ENCODE measurements around the gene HOXC11. TPM values are rescaled to one million over a fixed set of nuclear protein-coding genes. Genes with fewer than 3 reads are reported as not detected.
A peak's percentile ranks its signal among the peaks of the same experiment; 100 is the strongest.

The HOXC11 gene
- total RNA-seq, 2 experiments from 2014 or later: not detected

DNA sequence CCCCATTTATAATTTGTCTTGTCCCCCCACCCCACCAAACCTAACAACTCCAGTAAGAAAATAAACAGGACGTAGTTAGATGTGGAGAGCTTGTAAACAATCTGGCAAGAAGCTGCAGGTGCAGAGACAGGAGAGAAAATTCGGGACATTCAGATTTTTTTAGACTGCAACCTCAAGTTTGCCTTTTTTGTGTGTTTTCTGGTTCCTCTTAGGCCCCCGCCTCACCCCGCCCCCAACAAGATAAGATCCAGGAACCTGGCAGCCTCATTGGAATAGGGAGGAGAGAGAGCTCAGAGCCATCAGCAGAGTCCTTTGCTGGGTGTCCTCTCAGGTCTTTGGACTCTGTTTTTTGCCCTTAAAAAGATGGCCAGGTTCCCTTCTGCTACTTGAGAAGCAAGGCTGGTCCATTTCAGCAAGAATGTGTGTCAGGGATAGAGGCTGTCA is 14.9 kb downstream of the HOXC11 start:
- POLR2A ChIA-PET: no interaction called here

DNA sequence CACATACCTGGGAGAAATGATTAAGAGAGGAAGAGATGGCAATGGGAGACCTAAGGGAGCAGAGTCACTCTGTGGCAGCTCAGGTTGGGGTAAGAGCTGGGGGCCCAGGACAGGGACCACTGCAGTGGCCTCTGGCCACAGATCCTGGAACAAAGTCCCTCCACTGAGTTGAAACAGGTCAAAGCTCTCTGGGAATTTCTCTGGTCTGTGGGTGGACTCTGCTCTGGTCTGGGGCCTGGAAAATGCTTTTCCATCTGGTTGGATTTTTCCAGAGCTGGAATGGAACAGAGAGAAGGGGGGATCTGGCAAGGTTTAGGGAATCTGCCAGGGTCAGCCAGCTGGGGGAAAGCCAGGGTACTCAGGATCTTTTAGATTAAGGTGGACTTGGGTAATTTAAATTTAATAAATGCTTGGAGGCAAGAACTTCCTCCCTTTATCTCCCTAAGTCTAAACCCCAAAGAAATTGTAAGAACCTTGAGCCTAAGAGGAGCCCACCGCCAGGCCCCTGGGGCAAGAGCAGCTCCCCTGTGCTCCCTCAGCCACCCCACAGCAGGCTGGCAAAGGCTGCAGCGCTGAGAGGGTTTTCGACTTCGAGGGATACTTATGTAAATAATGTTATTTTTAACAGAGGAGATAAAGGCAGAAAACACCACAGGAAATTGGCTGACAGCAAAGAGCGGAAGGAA is 15.8 kb downstream of the HOXC11 start:
- H3K9me3 Mint-ChIP-seq: no peaks in the 10 kb centered on the region
- H3K4me1 Mint-ChIP-seq (ENCODE audit: low read depth): peaks cover 33% of the 10 kb centered on the region
- intact Hi-C loops (cut with micrococcal nuclease): loop anchor here (2.0 to 5.0 kb wide), 2 partner anchors 14 to 36 kb away; partner anchors contain the start of genes HOTAIR and HOXC12
- DNase-seq: no peak
- ChIA-PET CTCF (interaction anchor here (0.6 to 5.8 kb wide), 11 partner anchors 8 to 242 kb away, joined by 3 to 46 read pairs (median 4); partner anchors contain the start of gene HOXC8), POLR2A (no interaction called here)
- peaks cover 88% of the 10 kb centered on the region for H3K27me3 Mint-ChIP-seq
- no peaks in the 10 kb centered on the region for H3K36me3 Mint-ChIP-seq
- H3K4me3 Mint-ChIP-seq: no peak overlapping the region
- no peak overlapping the region for H3K27ac Mint-ChIP-seq

More for the DNA sequence above, 14.9 kb downstream of the HOXC11 start:
- intact Hi-C loops (cut with micrococcal nuclease): loop anchor here (2.0 to 5.0 kb wide), 2 partner anchors 13 to 36 kb away; partner anchors contain the start of genes HOTAIR and HOXC12
- Mint-ChIP-seq H3K4me1 (ENCODE audit: low read depth) (peaks cover 30% of the 10 kb centered on the region), H3K36me3 (no peaks in the 10 kb centered on the region), H3K4me3 (no peak overlapping the region), H3K27ac (no peak overlapping the region), H3K27me3 (peaks cover 88% of the 10 kb centered on the region), H3K9me3 (no peaks in the 10 kb centered on the region)
- CTCF ChIA-PET: interaction anchor here (0.6 to 5.8 kb wide), 15 partner anchors 11 to 241 kb away, joined by 3 to 46 read pairs (median 4); partner anchors contain the start of gene HOXC8
- no peak for DNase-seq

DNA sequence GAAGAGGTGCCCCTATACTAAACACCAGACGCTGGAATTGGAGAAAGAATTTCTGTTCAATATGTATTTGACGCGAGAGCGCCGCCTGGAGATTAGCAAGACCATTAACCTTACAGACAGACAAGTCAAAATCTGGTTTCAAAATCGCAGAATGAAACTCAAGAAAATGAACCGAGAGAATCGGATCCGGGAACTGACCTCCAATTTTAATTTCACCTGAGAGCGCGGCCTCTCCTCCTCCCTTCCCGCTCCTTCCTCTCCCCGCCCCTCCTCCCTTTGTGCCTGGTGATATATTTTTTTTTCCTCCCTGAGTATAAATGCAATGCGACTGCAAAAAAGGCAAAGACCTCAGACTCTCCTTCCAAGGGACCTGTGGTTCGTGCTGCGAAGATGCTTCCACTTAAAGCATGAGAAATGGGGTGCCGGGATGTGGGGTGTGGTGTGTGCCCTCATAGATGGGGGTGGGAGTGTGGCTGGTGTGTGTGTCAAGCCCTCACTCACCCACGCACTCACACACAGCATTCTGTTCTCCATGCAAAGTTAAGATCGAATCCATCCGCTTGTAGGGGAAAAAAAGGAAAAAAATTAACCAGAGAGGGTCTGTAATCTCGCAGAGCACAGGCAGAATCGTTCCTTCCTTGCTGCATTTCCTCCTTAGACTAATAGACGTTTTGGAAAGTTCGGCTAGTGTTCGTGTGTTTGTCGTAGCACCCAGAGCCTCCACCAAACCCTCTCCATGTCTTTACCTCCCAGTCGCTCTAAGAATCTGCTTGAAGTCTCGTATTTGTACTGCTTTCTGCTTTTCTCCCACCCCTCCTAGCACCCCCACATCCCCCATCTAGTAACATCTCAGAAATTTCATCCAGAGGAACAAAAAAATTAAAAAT is 16.5 kb downstream of the HOXC11 start:
- no peaks in the 10 kb centered on the region for H3K9me3 Mint-ChIP-seq
- H3K27ac Mint-ChIP-seq: no peak overlapping the region
- peaks cover 89% of the 10 kb centered on the region for H3K27me3 Mint-ChIP-seq
- H3K4me1 Mint-ChIP-seq (ENCODE audit: low read depth): peaks cover 39% of the 10 kb centered on the region
- DNase-seq: peak; percentile 53
- ChIA-PET POLR2A (no interaction called here), CTCF (interaction anchor here (2.5 to 5.8 kb wide), 4 partner anchors 17 to 243 kb away, joined by 6 to 46 read pairs (median 12); no protein-coding TSS in a partner anchor)
- intact Hi-C loops (cut with micrococcal nuclease): loop anchor here (2.0 to 5.0 kb wide), 3 partner anchors 15 to 63 kb away; partner anchors contain the start of genes HOTAIR, HOXC12 and HOXC4
- H3K4me3 Mint-ChIP-seq: no peak overlapping the region
- H3K36me3 Mint-ChIP-seq: peaks cover 2% of the 10 kb centered on the region

DNA sequence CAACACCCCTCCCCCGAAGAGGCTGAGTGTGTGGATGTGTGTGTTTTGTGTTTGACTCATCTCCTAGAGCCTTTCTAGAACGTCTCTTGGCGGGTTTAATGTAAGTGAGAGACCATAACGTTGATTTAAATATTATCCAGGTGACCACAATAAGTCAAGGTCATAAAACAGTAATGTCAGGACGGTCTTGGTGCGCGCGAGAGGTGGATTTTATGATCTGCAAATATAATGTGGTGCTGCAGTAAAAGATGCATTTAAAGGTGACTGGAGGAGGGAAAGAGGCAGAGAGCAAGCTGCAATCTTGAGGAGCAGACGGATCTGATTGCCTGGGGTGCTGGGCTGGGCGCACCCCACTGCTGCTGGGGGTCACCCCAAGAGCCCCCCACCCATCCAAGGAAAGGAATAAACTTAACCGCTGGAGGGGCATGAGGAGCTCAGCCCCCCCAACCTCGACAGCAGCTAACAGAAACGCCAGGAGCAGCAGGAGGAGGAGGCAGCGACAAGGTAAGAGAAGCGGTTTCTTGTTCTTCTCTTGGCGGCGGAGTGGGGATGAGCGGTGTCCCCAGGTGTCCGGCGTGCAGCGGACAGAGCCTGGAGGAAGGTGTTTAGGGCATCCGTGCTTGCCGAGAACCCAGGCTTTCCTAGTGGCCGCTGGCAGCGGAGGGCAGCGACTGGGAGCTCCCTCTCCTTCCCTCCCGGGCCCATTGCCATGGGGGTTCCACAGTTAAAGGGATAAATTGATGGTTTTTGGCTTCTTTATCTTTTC is 17.6 kb downstream of the HOXC11 start:
- CTCF ChIA-PET: interaction anchor here (0.8 to 3.0 kb wide), 8 partner anchors 16 to 403 kb away, joined by 3 to 14 read pairs (median 4); no protein-coding TSS in a partner anchor
- H3K36me3 Mint-ChIP-seq: peaks cover 2% of the 10 kb centered on the region
- intact Hi-C loops (cut with micrococcal nuclease): loop anchor here (5.0 kb wide), 1 partner anchor 62 kb away; the partner anchor contains the start of gene HOXC4

DNA sequence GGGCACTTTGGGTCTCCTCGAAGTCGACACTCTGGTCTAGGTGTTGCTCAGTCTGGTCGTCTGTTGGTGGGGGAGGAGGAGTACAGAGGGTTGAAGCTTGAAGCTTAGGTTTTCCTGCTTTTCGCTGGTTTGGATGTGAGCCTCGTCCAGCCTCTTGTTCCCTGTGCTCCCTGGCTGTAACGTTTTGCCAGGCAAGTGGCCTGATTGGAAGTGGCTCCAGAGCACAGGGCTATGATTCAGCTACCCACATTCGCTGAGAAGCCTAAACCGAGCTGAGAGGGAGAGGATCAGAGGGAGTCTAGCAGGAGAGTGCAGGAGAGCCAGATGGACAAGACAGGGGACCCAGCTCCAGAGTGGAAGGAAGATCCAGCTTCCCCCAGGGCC is 18.1 kb downstream of the HOXC11 start:
- Mint-ChIP-seq H3K4me1 (ENCODE audit: low read depth) (peaks cover 42% of the 10 kb centered on the region), H3K27me3 (peaks cover 90% of the 10 kb centered on the region), H3K4me3 (no peak overlapping the region), H3K36me3 (peaks cover 2% of the 10 kb centered on the region), H3K27ac (no peak overlapping the region), H3K9me3 (no peaks in the 10 kb centered on the region)
- no peak for DNase-seq
- ChIA-PET CTCF (interaction anchor here (0.8 to 3.0 kb wide), 8 partner anchors 15 to 402 kb away, joined by 3 to 14 read pairs (median 4); no protein-coding TSS in a partner anchor), POLR2A (no interaction called here)
- intact Hi-C loops (cut with micrococcal nuclease): loop anchor here (5.0 kb wide), 1 partner anchor 61 kb away; the partner anchor contains the start of gene HOXC4

More for the DNA sequence above, 17.6 kb downstream of the HOXC11 start:
- no peak overlapping the region for H3K27ac Mint-ChIP-seq
- H3K4me3 Mint-ChIP-seq: no peak overlapping the region
- H3K9me3 Mint-ChIP-seq: no peaks in the 10 kb centered on the region
- POLR2A ChIA-PET: interaction anchor here (0.6 kb wide), 1 partner anchor 43 kb away, joined by 4 read pairs; no protein-coding TSS in a partner anchor
- H3K4me1 Mint-ChIP-seq (ENCODE audit: low read depth): peaks cover 40% of the 10 kb centered on the region
- peaks cover 89% of the 10 kb centered on the region for H3K27me3 Mint-ChIP-seq
- DNase-seq: no peak

DNA sequence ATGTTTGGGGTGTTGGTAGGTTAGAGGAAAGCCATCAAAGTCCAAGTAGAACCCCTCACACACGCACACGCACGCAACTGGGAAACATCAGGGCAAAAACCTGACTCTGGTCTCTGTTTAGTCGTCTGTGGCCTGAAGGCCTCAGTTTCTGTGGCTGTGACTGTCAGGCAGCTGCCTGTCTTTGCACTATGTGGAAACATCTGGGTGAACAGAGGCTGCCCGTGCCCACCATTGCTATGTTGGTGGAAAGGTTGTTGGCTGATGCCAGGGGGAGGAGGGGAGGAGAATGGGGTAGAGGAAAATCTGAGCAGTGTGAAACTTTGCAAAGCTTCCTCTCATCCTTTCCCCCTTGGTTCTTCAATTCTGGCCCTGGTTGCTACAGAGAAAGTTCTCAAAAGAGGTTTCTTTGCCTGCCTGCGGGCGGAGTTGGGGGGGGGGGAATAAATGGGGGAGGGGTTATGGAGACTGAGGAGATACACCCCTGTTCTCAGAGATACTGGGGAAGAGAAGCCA is 19.5 kb downstream of the HOXC11 start:
- no peaks in the 10 kb centered on the region for H3K9me3 Mint-ChIP-seq
- ChIA-PET POLR2A (interaction anchor here (0.6 to 1.2 kb wide), 2 partner anchors 8 to 72 kb away, joined by 3 to 4 read pairs; partner anchors contain the start of gene HOXC10), CTCF (interaction anchor here (0.9 to 3.0 kb wide), 5 partner anchors 8 to 222 kb away, joined by 3 to 14 read pairs (median 7); partner anchors contain the start of gene HOXC10)
- H3K4me1 Mint-ChIP-seq (ENCODE audit: low read depth): peaks cover 42% of the 10 kb centered on the region
- intact Hi-C loops (cut with micrococcal nuclease): loop anchor here (5.0 kb wide), 1 partner anchor 60 kb away; the partner anchor contains the start of gene HOXC4
- no peak overlapping the region for H3K27ac Mint-ChIP-seq
- DNase-seq: no peak
- peaks cover 86% of the 10 kb centered on the region for H3K27me3 Mint-ChIP-seq
- H3K4me3 Mint-ChIP-seq: no peak overlapping the region
- peaks cover 2% of the 10 kb centered on the region for H3K36me3 Mint-ChIP-seq

DNA sequence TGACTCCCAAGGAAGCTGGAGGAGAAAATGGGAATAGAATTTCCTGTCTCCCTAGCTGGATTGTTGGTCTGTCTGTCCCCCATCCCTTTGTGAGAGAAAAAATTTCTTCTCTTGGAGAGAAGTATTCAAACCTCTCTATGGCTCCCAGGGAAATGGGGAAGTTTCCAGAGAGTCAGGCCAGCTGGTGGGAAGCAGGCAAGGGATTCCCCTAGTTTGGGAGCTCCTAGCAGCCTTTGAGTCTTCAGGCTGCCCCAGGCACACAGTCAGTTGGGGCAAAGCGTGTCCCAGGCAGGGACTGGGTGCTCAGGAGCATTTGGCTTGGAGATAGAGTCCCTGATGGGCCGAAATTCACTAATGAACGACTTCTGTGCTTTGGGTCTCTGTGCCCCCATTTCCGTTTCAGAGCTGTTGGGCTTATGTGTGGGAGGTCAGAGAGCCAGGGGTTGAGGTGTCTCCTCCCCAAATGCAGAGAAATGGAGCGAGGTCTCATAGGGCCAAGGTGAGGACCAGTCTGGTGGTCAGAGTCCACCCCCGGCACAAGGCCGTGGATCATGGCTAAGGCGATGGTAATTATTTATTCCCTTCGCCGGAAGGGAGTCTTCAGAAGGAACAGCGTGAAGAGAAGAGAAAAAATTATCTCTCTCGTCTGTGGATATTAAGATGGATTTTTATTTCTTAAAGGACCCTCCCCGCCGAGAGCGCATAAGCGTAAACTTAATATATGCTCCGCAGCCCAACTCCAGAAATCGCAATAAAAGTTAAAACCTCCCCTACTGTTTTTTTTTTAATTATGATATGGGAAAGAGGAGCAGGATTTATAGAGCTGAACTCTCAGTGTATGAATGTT is 20.5 kb downstream of the HOXC11 start:
- CTCF ChIA-PET: interaction anchor here (0.9 to 1.2 kb wide), 3 partner anchors 9 to 208 kb away, joined by 3 read pairs; partner anchors contain the start of gene HOXC10
- POLR2A ChIA-PET: interaction anchor here (0.6 to 1.2 kb wide), 2 partner anchors 9 to 71 kb away, joined by 3 to 4 read pairs; partner anchors contain the start of gene HOXC10
- intact Hi-C loops (cut with micrococcal nuclease): loop anchor here (5.0 kb wide), 1 partner anchor 59 kb away; the partner anchor contains the start of gene HOXC4
- no peak for DNase-seq
- Mint-ChIP-seq H3K36me3 (peaks cover 2% of the 10 kb centered on the region), H3K27ac (peak overlapping the region; percentile 18), H3K4me3 (no peak overlapping the region), H3K4me1 (ENCODE audit: low read depth) (peaks cover 46% of the 10 kb centered on the region), H3K27me3 (peaks cover 86% of the 10 kb centered on the region), H3K9me3 (no peaks in the 10 kb centered on the region)

DNA sequence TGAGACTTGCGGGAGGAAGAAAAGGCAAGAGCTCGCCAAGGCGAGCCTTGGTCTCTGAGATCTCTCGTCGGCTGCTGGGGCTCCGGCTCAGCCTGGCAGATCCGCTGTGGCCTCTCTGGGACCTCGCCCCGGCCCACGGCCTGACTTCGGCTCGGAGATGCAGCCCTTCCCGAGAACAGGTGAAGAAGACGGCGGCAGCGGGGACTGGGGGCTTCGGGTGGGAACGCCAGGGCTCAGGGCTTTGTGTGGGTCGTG is 21.0 kb downstream of the HOXC11 start:
- POLR2A ChIA-PET: interaction anchor here (1.2 kb wide), 1 partner anchor 9 kb away, joined by 3 read pairs; the partner anchor contains the start of gene HOXC10
- no peak for DNase-seq
- Mint-ChIP-seq H3K27me3 (peaks cover 87% of the 10 kb centered on the region), H3K36me3 (peaks cover 2% of the 10 kb centered on the region), H3K9me3 (no peaks in the 10 kb centered on the region), H3K27ac (peak overlapping the region; percentile 19), H3K4me1 (ENCODE audit: low read depth) (peaks cover 45% of the 10 kb centered on the region), H3K4me3 (no peak overlapping the region)
- CTCF ChIA-PET: interaction anchor here (1.1 kb wide), 1 partner anchor 207 kb away, joined by 3 read pairs; no protein-coding TSS in a partner anchor
- intact Hi-C loops (cut with micrococcal nuclease): loop anchor here (5.0 kb wide), 1 partner anchor 58 kb away; the partner anchor contains the start of gene HOXC4

DNA sequence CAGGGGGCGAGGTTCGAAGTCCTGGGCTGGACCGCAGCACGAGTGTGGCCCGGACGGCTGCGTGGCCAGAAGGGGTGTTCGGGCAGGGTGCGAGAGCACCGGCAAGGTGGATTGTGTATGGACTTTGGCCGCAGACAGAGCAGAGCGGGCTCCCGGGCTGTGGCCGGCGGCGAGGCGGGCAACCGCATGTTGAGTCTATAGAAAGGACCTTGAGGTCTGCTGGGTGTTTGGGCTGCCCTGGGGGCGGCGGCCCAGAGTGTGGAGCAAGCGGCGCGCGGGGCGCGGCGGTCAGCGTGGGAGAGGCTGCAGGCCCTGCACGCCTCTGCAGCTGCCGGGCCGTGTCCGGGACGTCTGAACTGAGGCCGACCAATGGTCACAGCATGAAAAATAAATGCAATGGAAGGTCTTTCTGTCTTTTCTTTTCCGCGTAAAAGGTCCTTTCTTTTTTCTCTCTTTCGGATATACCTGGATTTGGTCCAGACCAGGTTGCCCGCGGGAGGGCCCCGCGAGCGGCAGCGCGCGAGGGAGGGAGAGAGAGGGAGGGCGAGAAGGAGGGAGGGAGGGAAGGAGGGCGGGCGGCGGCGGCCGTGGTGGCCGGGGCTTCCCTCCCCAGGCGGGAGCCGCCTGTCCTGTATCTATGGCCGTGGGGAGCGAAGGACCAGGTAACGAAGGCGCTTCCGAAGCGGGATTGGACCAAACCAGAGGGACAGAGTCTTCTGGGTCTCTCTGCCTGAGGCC is 21.5 kb downstream of the HOXC11 start:
- POLR2A ChIA-PET: no interaction called here
- peak overlapping the region; percentile 19 for H3K27ac Mint-ChIP-seq
- intact Hi-C loops (cut with micrococcal nuclease): loop anchor here (1.0 to 5.0 kb wide), 3 partner anchors 9 to 58 kb away; partner anchors contain the start of genes HOXC10, HOXC4 and HOXC5

More for the DNA sequence above, 21.5 kb downstream of the HOXC11 start:
- Mint-ChIP-seq H3K27me3 (peaks cover 87% of the 10 kb centered on the region), H3K4me1 (ENCODE audit: low read depth) (peaks cover 41% of the 10 kb centered on the region), H3K36me3 (peaks cover 2% of the 10 kb centered on the region), H3K9me3 (no peaks in the 10 kb centered on the region), H3K4me3 (peak overlapping the region; percentile 73)
- DNase-seq: no peak
- CTCF ChIA-PET: interaction anchor here (1.3 to 2.7 kb wide), 2 partner anchors 9 to 213 kb away, joined by 4 to 20 read pairs; partner anchors contain the start of gene HOXC10

Data from activated CD4-positive, alpha-beta memory T cell treated with anti-CD3 and anti-CD28 coated beads for 36 hours (primary cell).